Omental fat pad (tissue), 4 donors: ENCODE results near the gene WDR76. TPM values are rescaled to one million over a fixed set of nuclear protein-coding genes. Genes with fewer than 3 reads are reported as not detected.
A peak's percentile ranks its signal among the peaks of the same experiment; 100 is the strongest.

Experiments
- ATAC-seq: fragments of 150-250 bp; one replicate; pipeline ENCODE4 v1.9.1; 2016; ENCODE audit warnings: mild to moderate bottlenecking, moderate library complexity; ENCODE audit not compliant: low FRiP score
- DNase-seq: peaks from one replicate; pipeline ENCODE4 v3.0.0-alpha.2; 2019; ENCODE audit warnings: low spot score
- small RNA-seq: library from RNA; depleted of rRNA; stranded (forward); fragments of <200 nt; gene quantifications from one replicate; pipeline ENCODE3, GENCODE V24; 2016
- total RNA-seq, 4 donors: library from RNA; depleted of rRNA; stranded (reverse); fragments of >200 nt; gene quantifications; one replicate each; pipeline ENCODE4 v1.1.0, GENCODE V29; 2016
- TF ChIP-seq, protein P1 (sequence below), 3 donors: fragments of 450-650 bp; IDR thresholded peaks; one replicate each; pipeline ENCODE4 v1.5.1; 2016 to 2017; ENCODE audit warnings: antibody characterized with exemption in 3 of 3, mild to moderate bottlenecking in 3 of 3, moderate library complexity in 2 of 3

WDR76 gene
- total RNA-seq, 4 donors from 2014 or later = 2.0 to 9.9 (median 3.2) TPM

DNA sequence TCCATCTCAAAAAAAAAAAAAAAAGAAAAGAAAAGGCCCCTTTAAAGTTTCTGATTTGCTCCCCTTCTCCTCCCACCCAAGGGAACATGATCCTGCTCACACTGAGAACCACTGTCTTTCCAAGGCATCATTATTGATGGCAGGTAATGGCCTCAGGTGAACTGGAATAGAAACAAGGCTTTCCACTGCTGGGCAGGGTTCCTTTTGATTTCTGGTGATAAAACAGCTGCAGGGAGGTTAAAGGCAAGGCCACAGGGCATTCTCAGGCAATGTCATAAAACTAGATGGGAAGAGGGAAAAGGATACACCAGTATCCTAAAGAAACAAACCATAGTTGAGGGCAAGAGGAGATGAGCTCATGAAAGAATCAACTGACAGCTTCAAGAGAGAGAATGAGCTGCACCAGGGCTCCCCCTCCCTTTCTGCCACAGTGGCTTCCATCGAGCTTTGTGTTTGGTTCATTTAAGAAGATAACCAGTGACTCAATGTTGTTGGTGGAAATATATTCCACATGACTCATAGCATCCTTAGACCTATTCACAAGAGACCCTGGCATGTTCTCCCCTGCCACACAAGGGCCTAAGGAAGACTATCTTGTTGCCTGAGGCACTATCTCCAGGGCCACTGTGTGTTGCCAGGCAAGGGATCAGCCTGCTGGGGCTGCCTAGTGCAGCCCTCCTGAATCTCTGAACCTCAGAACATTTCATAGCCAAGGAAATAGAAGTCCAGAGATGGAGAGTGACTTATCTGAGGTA, 86.4 kb downstream of the WDR76 start:
- DNase-seq (no peak), ATAC-seq (peak; percentile 83)
- TF ChIP-seq, protein P1, sequence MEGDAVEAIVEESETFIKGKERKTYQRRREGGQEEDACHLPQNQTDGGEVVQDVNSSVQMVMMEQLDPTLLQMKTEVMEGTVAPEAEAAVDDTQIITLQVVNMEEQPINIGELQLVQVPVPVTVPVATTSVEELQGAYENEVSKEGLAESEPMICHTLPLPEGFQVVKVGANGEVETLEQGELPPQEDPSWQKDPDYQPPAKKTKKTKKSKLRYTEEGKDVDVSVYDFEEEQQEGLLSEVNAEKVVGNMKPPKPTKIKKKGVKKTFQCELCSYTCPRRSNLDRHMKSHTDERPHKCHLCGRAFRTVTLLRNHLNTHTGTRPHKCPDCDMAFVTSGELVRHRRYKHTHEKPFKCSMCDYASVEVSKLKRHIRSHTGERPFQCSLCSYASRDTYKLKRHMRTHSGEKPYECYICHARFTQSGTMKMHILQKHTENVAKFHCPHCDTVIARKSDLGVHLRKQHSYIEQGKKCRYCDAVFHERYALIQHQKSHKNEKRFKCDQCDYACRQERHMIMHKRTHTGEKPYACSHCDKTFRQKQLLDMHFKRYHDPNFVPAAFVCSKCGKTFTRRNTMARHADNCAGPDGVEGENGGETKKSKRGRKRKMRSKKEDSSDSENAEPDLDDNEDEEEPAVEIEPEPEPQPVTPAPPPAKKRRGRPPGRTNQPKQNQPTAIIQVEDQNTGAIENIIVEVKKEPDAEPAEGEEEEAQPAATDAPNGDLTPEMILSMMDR (IDR thresholded peaks at IDR 0.05) = no peak

DNA sequence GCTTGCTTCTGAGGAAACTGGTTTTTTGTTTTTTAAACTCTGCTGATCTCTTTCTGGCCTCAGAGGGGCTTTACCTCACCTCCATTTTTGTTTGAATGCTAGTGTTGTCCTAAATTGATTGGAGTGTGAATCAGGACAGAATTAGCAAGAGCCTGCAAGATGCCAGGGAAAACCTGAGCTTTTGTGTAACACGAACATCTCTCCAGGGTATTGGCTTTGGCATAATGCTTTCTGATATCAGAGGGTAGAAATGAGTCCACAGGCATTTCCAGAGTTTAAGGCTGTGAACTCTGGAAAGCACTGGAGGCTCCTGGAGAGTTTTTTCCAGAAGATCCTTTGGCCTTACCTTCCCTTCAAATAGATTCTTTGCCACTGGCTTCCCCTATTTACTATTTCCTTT, 87.1 kb downstream of the WDR76 start:
- no peak for DNase-seq
- no peak for ATAC-seq
- TF ChIP-seq, protein P1 (IDR thresholded peaks at IDR 0.05) = no peak

DNA sequence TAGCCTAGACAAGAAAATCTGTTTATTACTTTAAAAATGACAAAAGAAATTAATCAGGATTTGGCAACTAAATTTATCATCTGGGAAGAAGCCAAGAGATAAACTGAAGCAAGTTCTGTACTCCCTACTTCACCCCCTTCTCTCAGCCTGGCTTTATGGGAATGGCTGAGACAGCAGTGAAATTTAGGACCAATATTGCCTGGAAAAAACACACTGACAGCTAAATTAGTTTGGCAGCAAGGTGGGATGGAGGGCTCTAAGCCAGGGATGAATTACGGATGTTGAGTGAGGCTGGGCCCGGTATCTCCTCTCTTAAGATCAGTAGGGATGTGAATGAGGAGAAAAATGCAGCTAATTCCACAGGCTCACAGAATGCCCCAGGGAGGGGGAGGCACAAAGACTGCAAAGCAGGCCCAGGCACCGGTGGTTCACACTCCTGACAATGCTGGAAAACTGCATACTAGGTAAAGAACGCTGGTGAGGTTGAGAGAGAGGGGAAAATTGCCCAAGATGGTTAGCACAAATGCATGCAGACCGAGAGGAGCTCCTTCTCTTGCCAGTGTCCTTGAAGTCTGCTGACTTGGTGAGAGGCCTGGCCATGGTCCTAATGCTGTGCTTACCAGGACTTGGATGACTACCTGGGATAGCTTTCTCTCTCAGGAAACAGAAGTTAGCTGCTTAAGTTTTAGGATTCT, 89.0 kb downstream of the WDR76 start:
- DNase-seq (no peak), ATAC-seq (no peak)
- TF ChIP-seq, protein P1 (IDR thresholded peaks at IDR 0.05) = no peak

DNA sequence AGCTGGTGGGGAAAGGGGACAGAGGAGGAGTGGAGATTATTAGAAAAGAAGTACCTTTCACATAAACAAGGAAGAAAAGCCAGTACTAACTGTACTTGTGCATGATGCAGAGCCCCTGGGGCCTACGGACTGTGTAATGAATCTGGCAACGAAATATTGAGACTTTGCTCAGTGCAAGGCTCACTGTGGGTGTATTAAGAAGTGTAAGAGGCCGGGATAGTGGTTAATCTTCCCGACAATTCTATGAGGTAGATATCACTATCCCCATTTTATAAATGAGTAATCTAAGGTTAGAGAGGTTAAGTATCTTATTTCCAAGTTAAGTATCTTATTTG, 89.5 kb downstream of the WDR76 start:
- TF ChIP-seq, protein P1 (IDR thresholded peaks at IDR 0.05) = no peak
- DNase-seq (no peak), ATAC-seq (no peak)

Small RNA genes within 50 kb of the gene (small RNA-seq; reads per million reads assigned to genes)
- not detected for gene MIR1282
- gene RF00019 = not detected

Other genes with a start within 250 kb of the WDR76 start
- gene PPIP5K1, start 236.8 kb upstream of the WDR76 start, total RNA-seq = 10 to 100 TPM; 18.2 to 46.8 (median 24.7) TPM
- gene CKMT1B, start 233.0 kb upstream of the WDR76 start, total RNA-seq = 1 to 10 TPM in 3 of 4 donors, under 1 TPM in 1; 0.95 to 3.0 (median 2.6) TPM
- gene STRC, start 208.2 kb upstream of the WDR76 start, total RNA-seq = under 1 TPM; 0.24 to 0.47 (median 0.39) TPM
- gene CATSPER2, start 178.2 kb upstream of the WDR76 start, total RNA-seq = 1 to 10 TPM; 1.3 to 3.2 (median 2.0) TPM
- 1 to 10 TPM in 3 of 4 donors, under 1 TPM in 1; 0.79 to 3.8 (median 1.6) TPM for gene CKMT1A, start 133.1 kb upstream of the WDR76 start, total RNA-seq
- 100 to 1,000 TPM in 3 of 4 donors, 10 to 100 TPM in 1; 99.0 to 143 (median 132) TPM for gene PDIA3, start 80.6 kb upstream of the WDR76 start, total RNA-seq
- 1 to 10 TPM; 1.1 to 7.1 (median 2.4) TPM for gene ELL3, start 50.0 kb upstream of the WDR76 start, total RNA-seq
- gene SERF2, start 34.7 kb upstream of the WDR76 start, total RNA-seq = 100 to 1,000 TPM; 790 to 927 (median 897) TPM
- not detected for gene SERINC4, start 26.8 kb upstream of the WDR76 start, total RNA-seq
- 10 to 100 TPM; 10.2 to 19.0 (median 14.8) TPM for gene HYPK, start 26.4 kb upstream of the WDR76 start, total RNA-seq
- gene MFAP1, start 2.3 kb upstream of the WDR76 start, total RNA-seq = 10 to 100 TPM; 13.9 to 18.0 (median 14.4) TPM